H9 (cell line): ENCODE results near the gene TMEM39B. TPM values are rescaled to one million over a fixed set of nuclear protein-coding genes. Genes with fewer than 3 reads are reported as not detected.

Experiments
- DNase-seq: peaks from one replicate; pipeline ENCODE4 v3.0.0-alpha.2; 2017
- H2AFZ ChIP-seq: one replicate; pipeline ENCODE4 v1.6.1; 2013; ENCODE audit warnings: mild to moderate bottlenecking, low read length, control low read depth, moderate library complexity
- H2AK5ac ChIP-seq: 2 replicates; pipeline ENCODE4 v1.6.1; 2013; ENCODE audit warnings: low read length, control low read depth, mixed read lengths; ENCODE audit not compliant: insufficient read length
- H2BK120ac ChIP-seq: one replicate; pipeline ENCODE4 v1.6.1; 2013; ENCODE audit warnings: low read depth, mild to moderate bottlenecking, low read length, control low read depth, inconsistent platforms; ENCODE audit not compliant: poor library complexity, severe bottlenecking
- H2BK12ac ChIP-seq: 2 replicates; pipeline ENCODE4 v1.6.1; 2013; ENCODE audit warnings: low read length, control low read depth, mixed read lengths, low read depth; ENCODE audit not compliant: insufficient read length
- H2BK15ac ChIP-seq: 2 replicates; pipeline ENCODE4 v1.6.1; 2013; ENCODE audit warnings: low read depth, low read length, control low read depth
- H2BK20ac ChIP-seq: one replicate; pipeline ENCODE4 v1.6.1; 2013; ENCODE audit warnings: low read depth, mild to moderate bottlenecking, low read length, control low read depth, inconsistent platforms; ENCODE audit not compliant: poor library complexity, severe bottlenecking
- H2BK5ac ChIP-seq: 2 replicates; pipeline ENCODE4 v1.6.1; 2013; ENCODE audit warnings: low read length, control low read depth, mixed read lengths; ENCODE audit not compliant: insufficient read length
- H3K14ac ChIP-seq: 2 replicates; pipeline ENCODE4 v1.6.1; 2013; ENCODE audit warnings: low read length, control low read depth; ENCODE audit not compliant: insufficient read depth
- H3K18ac ChIP-seq: 2 replicates; pipeline ENCODE4 v1.6.1; 2013; ENCODE audit warnings: low read depth, mild to moderate bottlenecking, mixed read lengths, low read length, control low read depth; ENCODE audit not compliant: insufficient read length
- H3K23ac ChIP-seq: 2 replicates; pipeline ENCODE4 v1.6.1; 2013; ENCODE audit warnings: low read length, control low read depth, mixed read lengths, low read depth; ENCODE audit not compliant: insufficient read length
- H3K23me2 ChIP-seq: 2 replicates; pipeline ENCODE4 v1.6.1; 2013; ENCODE audit warnings: low read depth, mild to moderate bottlenecking, mixed read lengths, low read length, control low read depth; ENCODE audit not compliant: insufficient read length, poor library complexity, severe bottlenecking
- H3K27ac ChIP-seq: 2 replicates; pipeline ENCODE4 v1.5.1; 2013; ENCODE audit warnings: low read length, control low read depth, mixed read lengths, low read depth; ENCODE audit not compliant: insufficient read length
- H3K27me3 ChIP-seq: 2 replicates; pipeline ENCODE4 v1.6.1; 2013; ENCODE audit warnings: low read length, control low read depth, inconsistent platforms; ENCODE audit not compliant: insufficient read depth
- H3K4ac ChIP-seq: 2 replicates; pipeline ENCODE4 v1.6.1; 2013; ENCODE audit warnings: low read depth, mild to moderate bottlenecking, control low read depth, inconsistent platforms, low read length, moderate library complexity
- H3K4me1 ChIP-seq: 2 replicates; pipeline ENCODE4 v1.6.1; 2013; ENCODE audit warnings: low read length, control low read depth, inconsistent platforms; ENCODE audit not compliant: insufficient read depth
- H3K4me2 ChIP-seq: 2 replicates; pipeline ENCODE4 v1.6.1; 2013; ENCODE audit warnings: low read length, control low read depth, mixed read lengths; ENCODE audit not compliant: insufficient read length, insufficient read depth
- H3K56ac ChIP-seq: 2 replicates; pipeline ENCODE4 v1.6.1; 2013; ENCODE audit warnings: low read depth, mild to moderate bottlenecking, mixed read lengths, low read length, control low read depth; ENCODE audit not compliant: insufficient read length
- H3K79me1 ChIP-seq: 2 replicates; pipeline ENCODE4 v1.6.1; 2013; ENCODE audit warnings: low read depth, mild to moderate bottlenecking, moderate library complexity, low read length, control low read depth, inconsistent platforms; ENCODE audit not compliant: insufficient read depth, poor library complexity, severe bottlenecking
- H3K79me2 ChIP-seq: 2 replicates; pipeline ENCODE4 v1.6.1; 2013; ENCODE audit warnings: low read length, control low read depth, inconsistent platforms; ENCODE audit not compliant: insufficient read depth
- H3K9ac ChIP-seq: 2 replicates; pipeline ENCODE4 v1.6.1; 2013; ENCODE audit warnings: low read length, control low read depth, mixed read lengths; ENCODE audit not compliant: insufficient read length; ENCODE audit errors: extremely low read depth
- H3K9me3 ChIP-seq: one replicate; pipeline ENCODE4 v1.6.1; 2013; ENCODE audit warnings: low read depth, low read length, inconsistent platforms; ENCODE audit not compliant: control insufficient read depth
- H3T11ph ChIP-seq: one replicate; pipeline ENCODE4 v1.6.1; 2013; ENCODE audit warnings: mild to moderate bottlenecking, low read length, control low read depth, inconsistent platforms
- H4K20me1 ChIP-seq: one replicate; pipeline ENCODE4 v1.6.1; 2013; ENCODE audit not compliant: control insufficient read depth, insufficient read length, insufficient read depth
- H4K5ac ChIP-seq: 2 replicates; pipeline ENCODE4 v1.6.1; 2013; ENCODE audit warnings: low read depth, mild to moderate bottlenecking, mixed read lengths, low read length, control low read depth; ENCODE audit not compliant: insufficient read length
- H4K8ac ChIP-seq: replicated peaks from 2 replicates; pipeline ENCODE4 v1.6.1; 2013; ENCODE audit warnings: low read length, control low read depth, mixed read lengths, low read depth; ENCODE audit not compliant: insufficient read length
- H4K91ac ChIP-seq: 2 replicates; pipeline ENCODE4 v1.6.1; 2013; ENCODE audit warnings: low read depth, mild to moderate bottlenecking, moderate library complexity, mixed read lengths, low read length, control low read depth; ENCODE audit not compliant: insufficient read length
- H3K27ac Mint-ChIP-seq, 3 experiments: 2 replicates in 2 of 3; 3 replicates in 1 of 3; pipeline ENCODE4 v1.8.0; 2020 to 2021; ENCODE audit warnings: mixed read lengths in 3 of 3, mild to moderate bottlenecking in 1 of 3, moderate library complexity in 1 of 3
- H3K27me3 Mint-ChIP-seq: 2 replicates; pipeline ENCODE4 v1.8.0; 2021; ENCODE audit warnings: low read depth, mild to moderate bottlenecking, moderate library complexity, mixed read lengths
- H3K36me3 Mint-ChIP-seq, 3 experiments: 2 replicates in 2 of 3; 3 replicates in 1 of 3; pipeline ENCODE4 v1.8.0; 2020 to 2021; ENCODE audit warnings: low read depth in 3 of 3, mixed read lengths in 3 of 3; ENCODE audit not compliant: insufficient read depth in 1 of 3
- H3K4me1 Mint-ChIP-seq, 2 experiments: 2 replicates each; pipeline ENCODE4 v1.8.0; 2020; ENCODE audit warnings: mixed read lengths in 2 of 2
- H3K4me3 Mint-ChIP-seq, 2 experiments: 2 replicates in 1 of 2; 3 replicates in 1 of 2; pipeline ENCODE4 v1.8.0; 2020 to 2021; ENCODE audit warnings: mild to moderate bottlenecking in 2 of 2, mixed read lengths in 2 of 2, moderate library complexity in 1 of 2
- H3K9me3 Mint-ChIP-seq, 2 experiments: 2 replicates in 1 of 2; 3 replicates in 1 of 2; pipeline ENCODE4 v1.8.0; 2020; ENCODE audit warnings: mild to moderate bottlenecking in 2 of 2, mixed read lengths in 2 of 2, moderate library complexity in 1 of 2
- CTCF ChIP-seq: fragments of 200-600 bp; sonication (generic); conservative IDR thresholded peaks from 3 replicates; pipeline ENCODE4 v1.8.0; 2021; ENCODE audit warnings: antibody characterized with exemption, mild to moderate bottlenecking
- WGBS: extraction: QIAGEN DNeasy Blood & Tissue Kit; methylation state at CpG from one replicate; pipeline ENCODE4 v1.1.7; 2013; ENCODE audit warnings: missing lambda C conversion rate, low lambda C conversion rate, mixed read lengths; ENCODE audit not compliant: insufficient read length; ENCODE audit errors: extremely low coverage; 5-methylcytosine and 5-hydroxymethylcytosine counted together
- total RNA-seq: library from RNA; stranded (reverse); gene quantifications from 2 replicates; pipeline ENCODE4 v1.2.1, GENCODE V29; 2021

Gene TMEM39B
- total RNA-seq, 1 experiment from 2014 or later, result 27.4 TPM

GRCh38 chr1:32055416-32055815, 17.3 kb upstream of the TMEM39B start:
- no peak overlapping the region for H3K4ac ChIP-seq
- no peak overlapping the region for H4K91ac ChIP-seq
- no peak for DNase-seq
- no peaks in the 10 kb centered on the region for H3K9me3 ChIP-seq
- no peak overlapping the region for H2AFZ ChIP-seq
- H3K23me2 ChIP-seq, result no peaks in the 10 kb centered on the region
- no peak overlapping the region for H4K8ac ChIP-seq
- H2BK12ac ChIP-seq, result no peak overlapping the region
- H2BK20ac ChIP-seq, result no peak overlapping the region
- no peak overlapping the region for H3K9ac ChIP-seq
- H3K18ac ChIP-seq, result no peak overlapping the region
- H2BK120ac ChIP-seq, result no peak overlapping the region
- H4K5ac ChIP-seq, result no peak overlapping the region
- Mint-ChIP-seq H3K9me3 (no peaks in the 10 kb centered on the region), H3K4me1 (peaks cover 14 to 21% of the 10 kb centered on the region in 2 experiments), H3K27me3 (peaks cover 4% of the 10 kb centered on the region; the same call in 1 of the 2 replicates), H3K4me3 (no peak overlapping the region), H3K36me3 (peaks cover 49 to 88% (median 78%) of the 10 kb centered on the region in 3 experiments), H3K27ac (no peak overlapping the region)
- no peak overlapping the region for H3K27ac ChIP-seq
- H4K20me1 ChIP-seq, result no peaks in the 10 kb centered on the region
- H2BK5ac ChIP-seq, result no peak overlapping the region
- H3K27me3 ChIP-seq, result no peaks in the 10 kb centered on the region
- no peak overlapping the region for H3K23ac ChIP-seq
- no CpG with 5 or more reads among the region's 5 CpGs for WGBS
- H3K4me2 ChIP-seq, result no peak overlapping the region
- H3T11ph ChIP-seq, result no peak overlapping the region
- no peak overlapping the region for H3K14ac ChIP-seq
- H3K56ac ChIP-seq, result no peak overlapping the region
- no peak for TF ChIP-seq CTCF
- H2AK5ac ChIP-seq, result no peak overlapping the region
- no peaks in the 10 kb centered on the region for H3K79me1 ChIP-seq
- H3K79me2 ChIP-seq, result 0 out of 2 replicates have a peak, but pooled peaks cover 2% of the 10 kb centered on the region
- no peaks in the 10 kb centered on the region for H3K4me1 ChIP-seq
- no peak overlapping the region for H2BK15ac ChIP-seq
